Lower leg skin (tissue), 4 donors: Measurements from ENCODE around the gene HS6ST1. TPM values are rescaled to one million over a fixed set of nuclear protein-coding genes. Genes with fewer than 3 reads are reported as not detected.
"Not testable (repeated sequence)": the region's sequence is repeated elsewhere in the genome, so short reads cannot be mapped to it uniquely, and the experiment has no call there.

Experiments used
- DNase-seq, 2 donors: peaks; one replicate each; pipeline ENCODE4 v3.0.0-alpha.2; 2019; ENCODE audit warnings: low spot score in 2 of 2
- H3K4me3 ChIP-seq: fragments of 200-600 bp; sonication (generic); 2 replicates; pipeline ENCODE4 v1.5.1; 2017; ENCODE audit warnings: mild to moderate bottlenecking, low read depth; ENCODE audit not compliant: poor library complexity, severe bottlenecking
- CTCF ChIP-seq, 3 donors: fragments of 450-650 bp; IDR thresholded peaks; one replicate each; pipeline ENCODE4 v1.5.1; 2016; ENCODE audit warnings: antibody characterized with exemption in 3 of 3, mild to moderate bottlenecking in 3 of 3, moderate library complexity in 2 of 3
- POLR2A ChIP-seq, 2 donors: fragments of 450-650 bp; IDR thresholded peaks; one replicate each; pipeline ENCODE4 v1.6.1; 2016 to 2017; ENCODE audit warnings: antibody characterized with exemption in 2 of 2, mild to moderate bottlenecking in 1 of 2, moderate library complexity in 1 of 2
- WGBS, 2 donors: methylation state at CpG; one replicate each; pipeline ENCODE4 v1.1.5; 2018; 5-methylcytosine and 5-hydroxymethylcytosine counted together
- intact Hi-C: fragments of 100-400 bp; cut with DNase I; formaldehyde crosslinking; loops from one replicate; pipeline ENCODE4 v1.15.0; 2023; ENCODE audit warnings: low total_unique reads
- total RNA-seq, 4 donors: library from RNA; depleted of rRNA; stranded (reverse); fragments of >200 nt; gene quantifications; one replicate each; pipeline ENCODE4 v1.1.0, GENCODE V29; 2016

The HS6ST1 gene
- total RNA-seq, 4 donors from 2014 or later: 50.2 to 88.9 (median 69.3) TPM

GRCh38 chr2:128267197-128267596 is 51.5 kb downstream of the HS6ST1 start:
- intact Hi-C loops, H3K4me3 ChIP-seq: not testable (repeated sequence)
- WGBS, 2 donors: 87% methylated on average over 3 of the region's 9 CpGs; no CpG with 5 or more reads in 1 of the 2 donors
- peak in 1 of 2 donors; percentile 74 for DNase-seq

DNA sequence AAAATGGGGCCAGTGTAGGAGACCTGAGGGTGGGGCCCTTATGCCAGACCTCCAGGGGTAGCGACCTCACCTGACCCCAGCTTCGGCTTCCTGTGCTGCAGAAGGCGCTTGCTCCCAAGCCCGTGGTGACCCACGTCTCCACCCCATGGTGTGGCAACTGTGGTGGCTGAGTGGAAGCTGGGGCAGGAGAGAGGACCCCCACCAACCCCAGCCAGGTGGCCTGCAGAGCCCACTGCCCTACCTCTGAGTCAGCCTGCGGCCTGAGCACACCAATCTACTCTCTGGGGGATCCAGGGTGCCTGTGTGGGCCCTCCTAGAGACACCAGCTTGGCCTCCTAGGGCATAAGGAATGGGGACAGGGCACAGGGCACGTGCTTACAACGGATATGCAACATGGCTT is 52.2 kb downstream of the HS6ST1 start:
- DNase-seq: peak in 1 of 2 donors; percentile 63
- WGBS, 2 donors: 87% methylated on average over 5 to 6 of the region's 8 CpGs
- intact Hi-C loops, H3K4me3 ChIP-seq: not testable (repeated sequence)

DNA sequence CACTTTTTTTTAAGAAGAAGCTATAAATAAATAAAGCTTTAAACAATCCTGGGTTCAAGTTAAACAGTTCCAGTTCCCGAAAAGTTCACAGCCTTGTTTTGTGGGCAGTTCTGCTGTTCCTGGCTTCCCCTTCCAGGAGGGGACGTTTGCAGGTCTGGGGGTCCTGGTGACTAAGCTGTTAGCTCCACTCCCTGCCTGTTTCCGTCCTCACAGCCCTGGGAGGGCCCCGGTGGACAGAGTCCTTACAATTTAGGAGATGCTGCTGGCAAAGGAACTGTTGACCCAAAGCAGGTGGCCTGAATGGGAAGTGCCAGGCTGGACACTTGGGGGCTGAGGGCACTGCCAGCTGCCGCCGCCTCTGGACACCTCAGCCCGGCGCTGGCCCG is 53.1 kb downstream of the HS6ST1 start:
- WGBS, 2 donors: 67 to 74% methylated on average over 4 of the region's 9 CpGs
- intact Hi-C loops, H3K4me3 ChIP-seq: not testable (repeated sequence)
- DNase-seq: peak in 1 of 2 donors; percentile 61

- TF ChIP-seq CTCF (IDR thresholded peaks at IDR 0.05): no peak
- TF ChIP-seq POLR2A (IDR thresholded peaks at IDR 0.05): no peak
- H3K4me3 ChIP-seq: no peak overlapping the region
- intact Hi-C loops: no loop called here
- DNase-seq: peak in 1 of 2 donors; percentile 46
- WGBS, 2 donors: 78% methylated on average over 12 of the region's 12 CpGs
Observed at GRCh38 chr2:128264881-128265607, 53.6 kb downstream of the HS6ST1 start.

GRCh38 chr2:128263902-128264331 is 54.8 kb downstream of the HS6ST1 start:
- WGBS, 2 donors: 78 to 79% methylated on average over 9 of the region's 9 CpGs
- H3K4me3 ChIP-seq: no peak overlapping the region
- intact Hi-C loops: no loop called here
- DNase-seq: peak in 1 of 2 donors; percentile 66
- no peak for TF ChIP-seq POLR2A (IDR thresholded peaks at IDR 0.05)
- no peak for TF ChIP-seq CTCF (IDR thresholded peaks at IDR 0.05)

DNA sequence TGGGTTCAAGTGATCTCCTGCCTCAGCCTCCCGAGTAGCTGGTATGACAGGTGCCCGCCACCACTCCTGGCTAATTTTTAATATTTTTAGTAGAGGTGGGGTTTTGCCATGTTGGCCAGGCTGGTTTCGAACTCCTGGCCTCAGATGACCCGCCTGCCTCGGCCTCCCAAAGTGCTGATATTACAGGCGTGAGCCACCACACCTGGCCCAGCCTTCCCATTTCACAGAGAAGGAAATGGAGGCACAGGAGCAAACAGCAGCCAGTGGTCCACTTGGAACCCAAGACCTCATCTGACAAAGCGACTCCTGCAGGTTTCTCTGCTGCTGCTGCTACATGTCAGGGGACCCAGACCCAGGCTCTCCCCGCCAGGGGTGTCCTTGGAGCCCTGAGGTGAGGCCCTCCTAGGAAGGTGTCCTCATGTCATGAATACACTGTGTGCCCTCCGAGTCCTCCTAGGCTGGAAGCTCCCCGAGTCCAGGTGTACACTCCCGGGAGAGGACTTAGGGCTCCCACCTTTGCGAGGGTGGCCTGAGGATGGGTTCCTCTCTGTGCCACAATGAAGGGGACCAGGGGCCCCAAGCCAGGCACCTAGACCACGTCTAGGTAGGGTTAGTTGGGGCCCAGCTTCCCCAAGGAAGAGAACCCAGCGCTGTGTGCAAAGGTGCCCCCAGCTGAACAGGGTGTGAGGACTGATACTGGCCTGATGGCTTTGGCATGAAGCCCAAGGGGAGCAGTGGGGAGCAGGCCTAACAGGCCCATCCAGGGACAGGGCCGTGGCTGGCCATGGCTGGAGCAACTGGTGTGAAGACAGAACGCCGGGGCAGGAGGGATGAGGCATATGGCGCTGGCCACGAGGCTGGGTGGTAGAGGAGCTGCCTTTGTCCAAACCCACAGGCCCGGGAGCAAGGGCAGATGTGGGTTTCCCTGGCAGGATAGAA is 56.1 kb downstream of the HS6ST1 start:
- no peak overlapping the region for H3K4me3 ChIP-seq
- DNase-seq: peak in 1 of 2 donors; percentile 82
- WGBS, 2 donors: 87 to 92% methylated on average over 15 to 17 of the region's 20 CpGs
- no peak for TF ChIP-seq POLR2A (IDR thresholded peaks at IDR 0.05)
- TF ChIP-seq CTCF (IDR thresholded peaks at IDR 0.05): no peak
- intact Hi-C loops: no loop called here
